Ascending aorta (tissue), 2 donors: ENCODE measurements around the gene PIP5K1C. TPM values are rescaled to one million over a fixed set of nuclear protein-coding genes. Genes with fewer than 3 reads are reported as not detected.

Experiments
- DNase-seq, 2 donors: peaks; one replicate each; pipeline ENCODE4 v3.0.0-alpha.2; 2019; ENCODE audit warnings: low spot score in 2 of 2
- H3K27ac ChIP-seq, 2 donors: fragments of 200-600 bp; sonication (generic); one replicate each; pipeline ENCODE4 v1.5.1; 2016 to 2017; ENCODE audit warnings: mild to moderate bottlenecking in 1 of 2
- H3K27me3 ChIP-seq: fragments of 200-600 bp; sonication (generic); one replicate; pipeline ENCODE4 v1.5.1; 2017
- H3K36me3 ChIP-seq, 2 donors: fragments of 200-600 bp; sonication (generic); one replicate each; pipeline ENCODE4 v1.5.1; 2016
- H3K4me1 ChIP-seq, 2 donors: fragments of 200-600 bp; sonication (generic); one replicate each; pipeline ENCODE4 v1.5.1; 2016 to 2017; ENCODE audit warnings: mild to moderate bottlenecking in 1 of 2
- H3K4me3 ChIP-seq, 2 donors: fragments of 200-600 bp; sonication (generic); one replicate each; pipeline ENCODE4 v1.5.1; 2016 to 2017; ENCODE audit warnings: mild to moderate bottlenecking in 1 of 2
- H3K9me3 ChIP-seq, 2 donors: fragments of 200-600 bp; sonication (generic); one replicate each; pipeline ENCODE4 v1.5.1; 2016
- CTCF ChIP-seq, 3 experiments: fragments of 200-600 bp in 2 of 3; fragments of 450-650 bp in 1 of 3; sonication (generic) in 2 of 3; IDR thresholded peaks; one replicate each; pipeline ENCODE4 v1.5.1; 2016 to 2019; ENCODE audit warnings: antibody characterized with exemption in 3 of 3, mild to moderate bottlenecking in 1 of 3, moderate library complexity in 1 of 3
- intact Hi-C: fragments of 100-400 bp; cut with DNase I; formaldehyde crosslinking; loops from one replicate; pipeline ENCODE4 v1.15.1; 2023
- total RNA-seq: library from RNA; depleted of rRNA; stranded (reverse); fragments of >200 nt; gene quantifications from one replicate; pipeline ENCODE4 v1.1.0, GENCODE V29; 2016

PIP5K1C gene
- total RNA-seq, 1 donor from 2014 or later, result 87.3 TPM

- no peak overlapping the region for H3K4me3 ChIP-seq
- H3K27ac ChIP-seq, result no peak overlapping the region
- no peaks in the 10 kb centered on the region for H3K4me1 ChIP-seq
- no peaks in the 10 kb centered on the region for H3K9me3 ChIP-seq
- intact Hi-C loops, result no loop called here
- no peak for TF ChIP-seq CTCF (IDR thresholded peaks at IDR 0.05)
- peaks cover 89 to 90% of the 10 kb centered on the region in 2 donors for H3K36me3 ChIP-seq
- no peak for DNase-seq
- no peaks in the 10 kb centered on the region for H3K27me3 ChIP-seq
Observed at GRCh38 chr19:3656747-3657394, 43.4 kb downstream of the PIP5K1C start.

GRCh38 chr19:3656073-3656746, 44.1 kb downstream of the PIP5K1C start:
- Histone ChIP-seq H3K27me3 (no peaks in the 10 kb centered on the region), H3K9me3 (no peaks in the 10 kb centered on the region), H3K27ac (no peak overlapping the region), H3K4me3 (no peak overlapping the region), H3K4me1 (no peaks in the 10 kb centered on the region), H3K36me3 (peaks cover 89 to 90% of the 10 kb centered on the region in 2 donors)
- TF ChIP-seq CTCF (IDR thresholded peaks at IDR 0.05), result no peak
- no peak for DNase-seq
- intact Hi-C loops, result no loop called here

- no peak overlapping the region for H3K27ac ChIP-seq
- no peaks in the 10 kb centered on the region for H3K27me3 ChIP-seq
- no peak overlapping the region for H3K4me3 ChIP-seq
- intact Hi-C loops, result no loop called here
- no peak for TF ChIP-seq CTCF (IDR thresholded peaks at IDR 0.05)
- H3K4me1 ChIP-seq, result no peaks in the 10 kb centered on the region
- H3K36me3 ChIP-seq, result peaks cover 89% of the 10 kb centered on the region in 2 donors
- H3K9me3 ChIP-seq, result no peaks in the 10 kb centered on the region
- DNase-seq, result no peak
Observed at GRCh38 chr19:3655402-3656072, 44.7 kb downstream of the PIP5K1C start.

- TF ChIP-seq CTCF (IDR thresholded peaks at IDR 0.05), result no peak
- intact Hi-C loops, result no loop called here
- H3K36me3 ChIP-seq, result peaks cover 83 to 85% of the 10 kb centered on the region in 2 donors
Observed at GRCh38 chr19:3653865-3654513, 46.3 kb downstream of the PIP5K1C start.

GRCh38 chr19:3653081-3653795, 47.0 kb downstream of the PIP5K1C start:
- H3K36me3 ChIP-seq, result peaks cover 81 to 83% of the 10 kb centered on the region in 2 donors
- DNase-seq, result no peak
- TF ChIP-seq CTCF (IDR thresholded peaks at IDR 0.05), result no peak
- H3K4me3 ChIP-seq, result no peak overlapping the region
- H3K27ac ChIP-seq, result no peak overlapping the region
- no peaks in the 10 kb centered on the region for H3K27me3 ChIP-seq
- no peaks in the 10 kb centered on the region for H3K4me1 ChIP-seq
- intact Hi-C loops, result no loop called here
- no peaks in the 10 kb centered on the region for H3K9me3 ChIP-seq

More at GRCh38 chr19:3653865-3654513, 46.3 kb downstream of the PIP5K1C start:
- Histone ChIP-seq H3K4me1 (no peaks in the 10 kb centered on the region), H3K27ac (no peak overlapping the region), H3K4me3 (no peak overlapping the region), H3K9me3 (no peaks in the 10 kb centered on the region), H3K27me3 (no peaks in the 10 kb centered on the region)
- DNase-seq, result no peak
